ENCODE measurements around the gene TREM2. TPM values are rescaled to one million over a fixed set of nuclear protein-coding genes. Genes with fewer than 3 reads are reported as not detected.

The TREM2 gene
- total and polyA plus RNA-seq, 2 of the 8 experiments (the other 6 are each of a cell fraction or from before 2014, with no cell fraction given): 0.20 TPM; not detected in 1

DNA sequence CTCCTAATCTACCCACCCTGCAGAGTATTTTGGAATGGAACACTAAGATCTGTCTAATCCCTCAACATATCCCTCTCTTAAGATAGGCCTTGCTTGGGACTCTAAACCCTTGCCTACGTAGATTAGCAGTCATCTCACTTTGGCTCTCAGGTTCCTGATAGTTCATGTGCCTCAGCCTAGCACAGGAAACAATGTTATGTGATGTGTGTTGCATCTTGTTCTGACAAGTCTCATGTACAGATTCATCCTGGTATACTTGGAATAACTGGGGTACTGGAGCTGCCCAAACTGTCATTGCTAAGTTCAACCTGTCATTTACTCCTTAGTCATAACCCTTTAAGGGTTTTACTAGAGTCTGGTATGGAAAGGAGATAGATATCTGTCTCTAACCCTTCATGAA lies 42.9 kb downstream of the TREM2 start:
- CTCF ChIA-PET (ENCODE audit: partially characterized antibody): interaction anchor here (0.6 to 0.8 kb wide), 2 partner anchors 63 to 72 kb away, joined by 3 read pairs; no protein-coding TSS in a partner anchor

More for the DNA sequence above, 42.9 kb downstream of the TREM2 start:
- H4K20me1 ChIP-seq (replicated peaks in 1 of 2; ENCODE audit: control insufficient read depth in 1 of 2, insufficient read depth in 2 of 2, low read length in 2 of 2): no peaks in the 10 kb centered on the region
- no peaks in the 10 kb centered on the region for H3K23me2 ChIP-seq (ENCODE audit: low read depth, low read length)
- 83% methylated on average over 1 of the region's 1 CpG; no CpG with 5 or more reads in 1 of the 2 experiments for WGBS, 2 experiments (ENCODE audit: extremely low coverage in 1 of 2, insufficient coverage in 1 of 2, insufficient read length in 1 of 2, insufficient replicate concordance in 2 of 2, low coverage in 1 of 2, low lambda C conversion rate in 2 of 2, missing lambda C conversion rate in 1 of 2)
- no peak overlapping the region for H2AFZ ChIP-seq (ENCODE audit: low read length)
- no peak overlapping the region for H4K91ac ChIP-seq (replicated peaks; ENCODE audit: insufficient read length, low read length)
- no peak overlapping the region for H2BK15ac ChIP-seq (ENCODE audit: low read length)
- no peaks in the 10 kb centered on the region for H3K9me3 ChIP-seq (ENCODE audit: insufficient read depth in 2 of 2, low read depth in 1 of 2, low read length in 1 of 2)
- H3K14ac ChIP-seq (ENCODE audit: insufficient read length): no peak overlapping the region
- no peaks in the 10 kb centered on the region for H3K4me1 ChIP-seq (replicated peaks in 1 of 4; ENCODE audit: control insufficient read depth in 3 of 4, insufficient read depth in 4 of 4, low read length in 3 of 4)
- DNase-seq (ENCODE audit: low read depth in 1 of 2, low spot score in 2 of 2) (no peak), FAIRE-seq (no peak)
- TF ChIP-seq, protein P1, sequence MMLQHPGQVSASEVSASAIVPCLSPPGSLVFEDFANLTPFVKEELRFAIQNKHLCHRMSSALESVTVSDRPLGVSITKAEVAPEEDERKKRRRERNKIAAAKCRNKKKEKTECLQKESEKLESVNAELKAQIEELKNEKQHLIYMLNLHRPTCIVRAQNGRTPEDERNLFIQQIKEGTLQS (IDR thresholded peaks at IDR 0.05; ENCODE audit: insufficient read depth, low read depth, low read length): no peak
- no peak for TF ChIP-seq KDM4A (IDR thresholded peaks at IDR 0.05; ENCODE audit: low read depth, low read length, severe bottlenecking)
- TF ChIP-seq SP4 (IDR thresholded peaks at IDR 0.05; ENCODE audit: low read length): no peak
- no peak for TF ChIP-seq SIX5 (IDR thresholded peaks at IDR 0.05; ENCODE audit: low read depth, low read length)
- TF ChIP-seq TCF12 (IDR thresholded peaks at IDR 0.05; ENCODE audit: low read depth, low read length): no peak
- TF ChIP-seq RXRA (IDR thresholded peaks at IDR 0.05; ENCODE audit: insufficient read depth, low read depth, low read length): no peak
- TF ChIP-seq POLR2A (IDR thresholded peaks at IDR 0.05; ENCODE audit: control extremely low read depth in 1 of 2, low read depth in 2 of 2, low read length in 2 of 2): no peak
- no peak for TF ChIP-seq KDM5A (IDR thresholded peaks at IDR 0.05; ENCODE audit: low read length)
- no peak overlapping the region for H3K4ac ChIP-seq (replicated peaks; ENCODE audit: insufficient read length, low read depth, low read length)
- no peak overlapping the region for H3K9ac ChIP-seq (replicated peaks in 1 of 4; ENCODE audit: extremely low read depth in 1 of 4, low read depth in 3 of 4, low read length in 3 of 4)
- no peak overlapping the region for H3K4me2 ChIP-seq (ENCODE audit: insufficient read depth in 1 of 2, low read depth in 2 of 2, low read length in 2 of 2)
- no peak overlapping the region for H3K4me3 ChIP-seq (ENCODE audit: extremely low read depth in 1 of 4, insufficient read depth in 2 of 4, low read depth in 3 of 4, low read length in 4 of 4)
- H2AK5ac ChIP-seq (ENCODE audit: low read depth, low read length): no peak overlapping the region
- H2BK12ac ChIP-seq (ENCODE audit: low read depth, low read length): no peak overlapping the region
- POLR2A ChIA-PET (ENCODE audit: partially characterized antibody): no interaction called here
- H2BK5ac ChIP-seq (ENCODE audit: low read depth, low read length): no peak overlapping the region
- H3K56ac ChIP-seq (replicated peaks; ENCODE audit: insufficient read length, low read depth, low read length): no peak overlapping the region
- no peak overlapping the region for H3K23ac ChIP-seq (ENCODE audit: insufficient read length)
- H2BK20ac ChIP-seq (ENCODE audit: low read length): no peak overlapping the region
- H3K79me2 ChIP-seq (ENCODE audit: control insufficient read depth in 1 of 2, insufficient read depth in 2 of 2, low read length in 2 of 2): no peaks in the 10 kb centered on the region
- no peak overlapping the region for H3K18ac ChIP-seq (ENCODE audit: extremely low read depth, low read length)
- H4K8ac ChIP-seq (ENCODE audit: extremely low read depth, insufficient read depth, low read length): no peak overlapping the region
- no peaks in the 10 kb centered on the region for H3K27me3 ChIP-seq (replicated peaks in 1 of 4; ENCODE audit: control insufficient read depth in 3 of 4, extremely low read depth in 1 of 4, insufficient read depth in 3 of 4, low read length in 3 of 4)
- H2BK120ac ChIP-seq (replicated peaks; ENCODE audit: low read depth, low read length): no peak overlapping the region
- no peaks in the 10 kb centered on the region; a peak in 1 of 8 replicates for H3K36me3 ChIP-seq (ENCODE audit: control insufficient read depth in 2 of 4, insufficient read depth in 4 of 4, low read length in 3 of 4)
- H3K79me1 ChIP-seq (ENCODE audit: low read depth, low read length): no peaks in the 10 kb centered on the region
- no peak overlapping the region for H3K27ac ChIP-seq (ENCODE audit: low read depth, low read length)
- no peak overlapping the region for H4K5ac ChIP-seq (ENCODE audit: insufficient read length, low read depth, low read length)
